ENCODE measurements around the gene BRD7.

DNA sequence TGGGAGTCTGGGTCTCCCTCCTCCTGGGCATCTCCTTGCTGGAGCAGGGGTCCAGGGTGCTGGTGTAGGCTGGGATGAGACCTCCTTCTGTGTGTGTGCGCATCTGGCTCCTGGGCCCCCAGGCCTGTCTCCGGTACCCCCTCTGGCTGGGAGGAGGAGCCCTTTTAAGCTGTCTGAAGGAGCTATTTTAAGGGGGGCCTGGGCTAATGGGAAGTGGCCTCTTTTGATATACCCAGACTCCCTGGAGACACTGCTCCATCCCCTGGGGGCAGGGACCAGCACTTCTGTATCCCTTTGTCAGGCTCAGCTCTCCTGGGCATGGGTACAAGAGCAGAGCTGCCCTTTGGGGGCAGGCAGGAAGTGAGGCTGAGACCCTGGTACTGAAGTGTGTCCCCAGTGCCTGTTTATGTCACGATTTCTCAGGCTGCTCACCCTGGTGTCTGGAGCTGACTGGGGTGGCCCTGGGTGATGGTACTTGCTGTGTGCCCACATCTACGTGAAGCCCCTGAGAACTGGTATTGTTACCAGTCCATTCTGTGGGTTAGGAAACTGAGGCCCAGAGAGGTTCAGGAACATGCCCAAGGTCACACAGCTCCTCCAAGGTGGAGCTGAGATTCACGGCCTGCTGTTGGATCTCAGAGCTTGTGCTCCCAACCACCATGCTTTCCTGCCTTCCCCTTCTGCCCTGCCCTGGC lies 96.0 kb downstream of the BRD7 start:
- TF ChIP-seq ZNF274 (IDR thresholded peaks at IDR 0.05; ENCODE audit: insufficient read depth, insufficient read length) (no peak), NBN (IDR thresholded peaks at IDR 0.05) (no peak), POLR2A (IDR thresholded peaks at IDR 0.05; ENCODE audit: low read depth, low read length) (no peak), POLR2AphosphoS5 (IDR thresholded peaks at IDR 0.05; ENCODE audit: low read length) (no peak)
- TF ChIP-seq, protein P1, sequence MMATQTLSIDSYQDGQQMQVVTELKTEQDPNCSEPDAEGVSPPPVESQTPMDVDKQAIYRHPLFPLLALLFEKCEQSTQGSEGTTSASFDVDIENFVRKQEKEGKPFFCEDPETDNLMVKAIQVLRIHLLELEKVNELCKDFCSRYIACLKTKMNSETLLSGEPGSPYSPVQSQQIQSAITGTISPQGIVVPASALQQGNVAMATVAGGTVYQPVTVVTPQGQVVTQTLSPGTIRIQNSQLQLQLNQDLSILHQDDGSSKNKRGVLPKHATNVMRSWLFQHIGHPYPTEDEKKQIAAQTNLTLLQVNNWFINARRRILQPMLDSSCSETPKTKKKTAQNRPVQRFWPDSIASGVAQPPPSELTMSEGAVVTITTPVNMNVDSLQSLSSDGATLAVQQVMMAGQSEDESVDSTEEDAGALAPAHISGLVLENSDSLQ (IDR thresholded peaks at IDR 0.05) = no peak

Measured in GM12878 (cell line).